HepG2 (cell line): ENCODE data around the gene NUDT15. TPM values are rescaled to one million over a fixed set of nuclear protein-coding genes. Genes with fewer than 3 reads are reported as not detected.

Experiments used
- ARNT2 ChIP-seq: sonication (generic); formaldehyde crosslinking; IDR thresholded peaks from 2 replicates; pipeline ENCODE4 v1.8.0; 2022; ENCODE audit warnings: mild to moderate bottlenecking, low read depth, missing genetic modification reagents, moderate library complexity
- ERF ChIP-seq: IDR thresholded peaks from 2 replicates; pipeline ENCODE4 v1.6.1; 2018; ENCODE audit warnings: missing biosample characterization, missing genetic modification reagents
- ETS1 ChIP-seq: sonication (generic); formaldehyde crosslinking; IDR thresholded peaks from 2 replicates; pipeline ENCODE4 v1.4.0; 2020; ENCODE audit warnings: missing genetic modification reagents
- HDAC1 ChIP-seq: sonication (generic); formaldehyde crosslinking; IDR thresholded peaks from 2 replicates; pipeline ENCODE4 v1.5.1; 2020; ENCODE audit warnings: mild to moderate bottlenecking, missing genetic modification reagents
- HMG20B ChIP-seq: conservative IDR thresholded peaks from 2 replicates; pipeline ENCODE4 v1.6.1; 2016; ENCODE audit warnings: missing genetic modification reagents, missing compliant biosample characterization
- HNRNPLL ChIP-seq: fragments of 200-400 bp; formaldehyde crosslinking; IDR thresholded peaks from 2 replicates; pipeline ENCODE4 v1.6.1; 2017; ENCODE audit warnings: mild to moderate bottlenecking, low read depth, low read length; ENCODE audit not compliant: poor library complexity, severe bottlenecking
- IKZF5 ChIP-seq: IDR thresholded peaks from 2 replicates; pipeline ENCODE4 v1.6.1; 2018; ENCODE audit warnings: missing genetic modification reagents, mild to moderate bottlenecking, missing compliant biosample characterization
- KAT7 ChIP-seq: IDR thresholded peaks from 2 replicates; pipeline ENCODE4 v1.6.1; 2018; ENCODE audit warnings: borderline replicate concordance, missing compliant biosample characterization
- MIXL1 ChIP-seq: IDR thresholded peaks from 2 replicates; pipeline ENCODE4 v1.6.1; 2016
- MXI1 ChIP-seq: IDR thresholded peaks from 3 replicates; pipeline ENCODE4 v1.6.1; 2012; ENCODE audit warnings: low read depth, low read length, inconsistent platforms, borderline replicate concordance
- PHF21A ChIP-seq: sonication (generic); formaldehyde crosslinking; IDR thresholded peaks from 2 replicates; pipeline ENCODE4 v1.5.0; 2020; ENCODE audit warnings: mild to moderate bottlenecking, missing genetic modification reagents
- ZNF124 ChIP-seq: sonication (generic); formaldehyde crosslinking; IDR thresholded peaks from 2 replicates; pipeline ENCODE4 v1.4.0; 2020; ENCODE audit warnings: missing genetic modification reagents
- ZNF441 ChIP-seq: sonication (generic); formaldehyde crosslinking; IDR thresholded peaks from 2 replicates; pipeline ENCODE4 v1.7.0; 2021; ENCODE audit warnings: missing genetic modification reagents, borderline replicate concordance
- ZNF547 ChIP-seq: sonication (generic); formaldehyde crosslinking; IDR thresholded peaks from 2 replicates; pipeline ENCODE4 v1.5.1; 2020; ENCODE audit warnings: mild to moderate bottlenecking, missing genetic modification reagents
- ZNF746 ChIP-seq: sonication (generic); formaldehyde crosslinking; IDR thresholded peaks from 2 replicates; pipeline ENCODE4 v1.8.0; 2022; ENCODE audit warnings: mild to moderate bottlenecking, missing genetic modification reagents
- ZNF772 ChIP-seq: sonication (generic); formaldehyde crosslinking; IDR thresholded peaks from 2 replicates; pipeline ENCODE4 v1.5.0; 2020; ENCODE audit warnings: mild to moderate bottlenecking, missing genetic modification reagents
- polyA plus RNA-seq, 8 experiments: library from polyadenylated mRNA; depleted of rRNA in 3 of 8; stranded (reverse) in 7 of 8; unstranded in 1 of 8; fragments of >200 nt; fragmentation: Illumina TruSeq in 4 of 8; extraction: Trizol in 4 of 8; gene quantifications; 2 replicates each; pipeline versions ENCODE4 v1.2.1 to v1.2.3, GENCODE V29; 2011 to 2016; ENCODE audit warnings: low read depth in 4 of 8, missing spikeins in 1 of 8, mixed read lengths in 1 of 8; ENCODE audit not compliant: insufficient read depth in 1 of 8
- total RNA-seq, 5 experiments: library from RNA; depleted of rRNA; stranded (reverse); fragments of >200 nt; fragmentation: Illumina TruSeq; extraction: Trizol; gene quantifications; 2 replicates each; pipeline ENCODE4 v1.2.3, GENCODE V29; 2016; ENCODE audit warnings: low read depth in 1 of 5
- TF ChIP-seq, protein P1 (sequence below): sonication (generic); formaldehyde crosslinking; IDR thresholded peaks from 2 replicates; pipeline ENCODE4 v1.5.0; 2020; ENCODE audit warnings: missing genetic modification reagents, mild to moderate bottlenecking, borderline replicate concordance
- TF ChIP-seq, protein P2 (sequence below): IDR thresholded peaks from 2 replicates; pipeline ENCODE4 v1.6.1; 2016; ENCODE audit warnings: low read depth
- TF ChIP-seq, protein P3 (sequence below): sonication (generic); formaldehyde crosslinking; IDR thresholded peaks from 2 replicates; pipeline ENCODE4 v1.4.0; 2020; ENCODE audit warnings: missing genetic modification reagents
- TF ChIP-seq, protein P4 (sequence below): sonication (generic); formaldehyde crosslinking; IDR thresholded peaks from 2 replicates; pipeline ENCODE4 v1.8.0; 2022; ENCODE audit warnings: missing genetic modification reagents, mild to moderate bottlenecking, borderline replicate concordance

The NUDT15 gene
- total and polyA plus RNA-seq, 2 of the 13 experiments (the other 11 are each of a cell fraction or from before 2014, with no cell fraction given): 21.3 to 47.3 TPM

DNA sequence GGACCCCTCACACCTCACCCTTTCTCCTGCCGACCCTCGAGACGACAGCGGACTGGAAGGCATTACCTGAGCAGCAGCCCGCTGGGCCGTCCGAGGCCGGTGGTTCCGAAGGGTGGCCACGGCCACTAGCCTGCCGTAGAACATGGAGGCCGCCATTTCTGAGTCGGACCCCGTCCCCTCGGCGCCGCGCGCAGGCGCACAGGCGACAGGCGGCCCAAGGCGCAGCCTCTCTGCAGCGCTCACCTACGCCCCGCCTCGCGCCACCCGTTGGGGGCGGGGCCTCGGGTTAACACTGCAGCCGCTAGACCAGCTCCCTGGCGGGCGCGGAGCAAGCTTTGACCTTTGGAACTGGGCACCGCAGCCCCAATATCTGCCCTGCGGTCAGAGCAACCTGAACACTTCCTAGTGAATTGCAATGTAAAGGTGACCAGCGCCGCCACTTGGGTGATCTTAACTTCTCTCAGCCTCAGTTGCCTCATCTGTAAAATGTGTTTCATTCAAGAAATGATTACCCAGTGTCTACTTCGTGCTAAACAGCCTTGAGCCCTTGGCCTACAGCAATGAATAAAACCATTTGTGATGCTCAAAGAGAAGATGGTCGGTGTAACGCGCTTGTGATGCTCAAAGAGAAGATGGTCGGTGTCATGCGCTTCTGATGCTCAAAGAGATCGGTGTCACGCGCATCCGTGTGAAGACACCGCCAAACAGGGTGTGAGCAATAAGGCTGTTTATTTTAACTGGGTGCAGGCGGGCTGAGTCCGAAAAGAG lies 36.2 kb upstream of the NUDT15 start, which contains the start of gene SUCLA2 (continued):
- TF ChIP-seq HDAC1 (CRISPR knock-in tag) (peak; percentile 72), MIXL1 (0 out of 2 replicates have a peak, but pooled peaks have one; percentile 21), ARNT2 (CRISPR knock-in tag) (peak; percentile 79; the same call in 1 of the 2 replicates), PHF21A (CRISPR knock-in tag) (peak; percentile 71), ERF (CRISPR knock-in tag) (peak; percentile 70; the same call in 1 of the 2 replicates), IKZF5 (CRISPR knock-in tag) (peak; percentile 70), ZNF746 (0 out of 2 replicates have a peak, but pooled peaks have one; percentile 52), ZNF772 (peak; percentile 57; the same call in 1 of the 2 replicates), ZNF547 (CRISPR knock-in tag) (no peak), ZNF124 (CRISPR knock-in tag) (peak; percentile 67; the same call in 1 of the 2 replicates), HMG20B (CRISPR knock-in tag) (0 out of 2 replicates have a peak, but pooled peaks have one; percentile 1), MXI1 (peak; percentile 60; the same call in 2 of the 3 replicates), ZNF441 (CRISPR knock-in tag) (0 out of 2 replicates have a peak, but pooled peaks have one; percentile 19), HNRNPLL (peak; percentile 68), KAT7 (CRISPR knock-in tag) (peak; percentile 92), ETS1 (CRISPR knock-in tag) (no peak)
- TF ChIP-seq, protein P1, sequence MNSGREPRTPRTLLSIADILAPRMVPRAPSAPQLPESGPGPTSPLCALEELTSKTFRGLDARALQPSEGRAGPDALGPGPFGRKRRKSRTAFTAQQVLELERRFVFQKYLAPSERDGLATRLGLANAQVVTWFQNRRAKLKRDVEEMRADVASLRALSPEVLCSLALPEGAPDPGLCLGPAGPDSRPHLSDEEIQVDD (CRISPR knock-in tag): 0 out of 2 replicates have a peak, but pooled peaks have one; percentile 53
- TF ChIP-seq, protein P2, sequence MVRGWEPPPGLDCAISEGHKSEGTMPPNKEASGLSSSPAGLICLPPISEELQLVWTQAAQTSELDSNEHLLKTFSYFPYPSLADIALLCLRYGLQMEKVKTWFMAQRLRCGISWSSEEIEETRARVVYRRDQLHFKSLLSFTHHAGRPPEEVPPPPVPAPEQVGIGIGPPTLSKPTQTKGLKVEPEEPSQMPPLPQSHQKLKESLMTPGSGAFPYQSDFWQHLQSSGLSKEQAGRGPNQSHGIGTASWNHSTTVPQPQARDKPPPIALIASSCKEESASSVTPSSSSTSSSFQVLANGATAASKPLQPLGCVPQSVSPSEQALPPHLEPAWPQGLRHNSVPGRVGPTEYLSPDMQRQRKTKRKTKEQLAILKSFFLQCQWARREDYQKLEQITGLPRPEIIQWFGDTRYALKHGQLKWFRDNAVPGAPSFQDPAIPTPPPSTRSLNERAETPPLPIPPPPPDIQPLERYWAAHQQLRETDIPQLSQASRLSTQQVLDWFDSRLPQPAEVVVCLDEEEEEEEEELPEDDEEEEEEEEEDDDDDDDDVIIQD: peak; percentile 50; the same call in 1 of the 2 replicates
- TF ChIP-seq, protein P3, sequence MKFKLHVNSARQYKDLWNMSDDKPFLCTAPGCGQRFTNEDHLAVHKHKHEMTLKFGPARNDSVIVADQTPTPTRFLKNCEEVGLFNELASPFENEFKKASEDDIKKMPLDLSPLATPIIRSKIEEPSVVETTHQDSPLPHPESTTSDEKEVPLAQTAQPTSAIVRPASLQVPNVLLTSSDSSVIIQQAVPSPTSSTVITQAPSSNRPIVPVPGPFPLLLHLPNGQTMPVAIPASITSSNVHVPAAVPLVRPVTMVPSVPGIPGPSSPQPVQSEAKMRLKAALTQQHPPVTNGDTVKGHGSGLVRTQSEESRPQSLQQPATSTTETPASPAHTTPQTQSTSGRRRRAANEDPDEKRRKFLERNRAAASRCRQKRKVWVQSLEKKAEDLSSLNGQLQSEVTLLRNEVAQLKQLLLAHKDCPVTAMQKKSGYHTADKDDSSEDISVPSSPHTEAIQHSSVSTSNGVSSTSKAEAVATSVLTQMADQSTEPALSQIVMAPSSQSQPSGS (CRISPR knock-in tag): peak; percentile 26; the same call in 1 of the 2 replicates
- TF ChIP-seq, protein P4, sequence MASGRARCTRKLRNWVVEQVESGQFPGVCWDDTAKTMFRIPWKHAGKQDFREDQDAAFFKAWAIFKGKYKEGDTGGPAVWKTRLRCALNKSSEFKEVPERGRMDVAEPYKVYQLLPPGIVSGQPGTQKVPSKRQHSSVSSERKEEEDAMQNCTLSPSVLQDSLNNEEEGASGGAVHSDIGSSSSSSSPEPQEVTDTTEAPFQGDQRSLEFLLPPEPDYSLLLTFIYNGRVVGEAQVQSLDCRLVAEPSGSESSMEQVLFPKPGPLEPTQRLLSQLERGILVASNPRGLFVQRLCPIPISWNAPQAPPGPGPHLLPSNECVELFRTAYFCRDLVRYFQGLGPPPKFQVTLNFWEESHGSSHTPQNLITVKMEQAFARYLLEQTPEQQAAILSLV: 0 out of 2 replicates have a peak, but pooled peaks have one; percentile 60
